ENCODE measurements around the gene CCSER1.
"Not testable (repeated sequence)": the region's sequence is repeated elsewhere in the genome, so short reads cannot be mapped to it uniquely, and the experiment has no call there.

The CCSER1 gene

GRCh38 chr4:90445380-90445779, 318.2 kb downstream of the CCSER1 start:
- DNase-seq (ENCODE audit: low spot score), result no peak

GRCh38 chr4:90449626-90450025, 322.4 kb downstream of the CCSER1 start:
- DNase-seq (ENCODE audit: low spot score), result no peak

- no peak for DNase-seq (ENCODE audit: low spot score)
These were observed 329.7 kb downstream of the CCSER1 start for GRCh38 chr4:90456891-90457290.

- no peak for DNase-seq (ENCODE audit: low spot score)
These were observed 330.6 kb downstream of the CCSER1 start for GRCh38 chr4:90457817-90458216.

- no peak for DNase-seq (ENCODE audit: low spot score)
These were observed 331.4 kb downstream of the CCSER1 start for GRCh38 chr4:90458576-90458975.

GRCh38 chr4:90474484-90474883, 347.3 kb downstream of the CCSER1 start:
- no peak for DNase-seq (ENCODE audit: low spot score)

GRCh38 chr4:90476019-90476418, 348.8 kb downstream of the CCSER1 start:
- no peak for DNase-seq (ENCODE audit: low spot score)

GRCh38 chr4:90476586-90476985, 349.4 kb downstream of the CCSER1 start:
- no peak for DNase-seq (ENCODE audit: low spot score)

- DNase-seq (ENCODE audit: low spot score), result not testable (repeated sequence)
These were observed 357.7 kb downstream of the CCSER1 start for GRCh38 chr4:90484894-90485293.

GRCh38 chr4:90486346-90486745, 359.2 kb downstream of the CCSER1 start:
- no peak for DNase-seq (ENCODE audit: low spot score)

- DNase-seq (ENCODE audit: low spot score), result no peak
These were observed 368.0 kb downstream of the CCSER1 start for GRCh38 chr4:90495211-90495610.

- DNase-seq (ENCODE audit: low spot score), result no peak
These were observed 368.7 kb downstream of the CCSER1 start for GRCh38 chr4:90495936-90496335.

GRCh38 chr4:90498175-90498574, 371.0 kb downstream of the CCSER1 start:
- DNase-seq (ENCODE audit: low spot score), result no peak

- no peak for DNase-seq (ENCODE audit: low spot score)
These were observed 376.5 kb downstream of the CCSER1 start for GRCh38 chr4:90503677-90504076.

- DNase-seq (ENCODE audit: low spot score), result no peak
These were observed 388.0 kb downstream of the CCSER1 start for GRCh38 chr4:90515191-90515590.

GRCh38 chr4:90528551-90528950, 401.4 kb downstream of the CCSER1 start:
- no peak for DNase-seq (ENCODE audit: low spot score)

- no peak for DNase-seq (ENCODE audit: low spot score)
These were observed 409.2 kb downstream of the CCSER1 start for GRCh38 chr4:90536408-90536807.

GRCh38 chr4:90537491-90537890, 410.3 kb downstream of the CCSER1 start:
- no peak for DNase-seq (ENCODE audit: low spot score)

GRCh38 chr4:90540536-90540935, 413.3 kb downstream of the CCSER1 start:
- DNase-seq (ENCODE audit: low spot score), result no peak

GRCh38 chr4:90542216-90542615, 415.0 kb downstream of the CCSER1 start:
- no peak for DNase-seq (ENCODE audit: low spot score)

- DNase-seq (ENCODE audit: low spot score), result no peak
These were observed 416.4 kb downstream of the CCSER1 start for GRCh38 chr4:90543419-90544170.

GRCh38 chr4:90544532-90545045, 417.4 kb downstream of the CCSER1 start:
- DNase-seq (ENCODE audit: low spot score), result no peak

GRCh38 chr4:90545380-90545779, 418.2 kb downstream of the CCSER1 start:
- no peak for DNase-seq (ENCODE audit: low spot score)

GRCh38 chr4:90546114-90546513, 418.9 kb downstream of the CCSER1 start:
- DNase-seq (ENCODE audit: low spot score), result no peak
